Keratinocyte (primary cell): ENCODE measurements around the gene NME3. TPM values are rescaled to one million over a fixed set of nuclear protein-coding genes. Genes with fewer than 3 reads are reported as not detected.

Experiments
- DNase-seq: peaks from one replicate; pipeline ENCODE4 v3.0.0-alpha.2; 2011; ENCODE audit warnings: low read depth, missing footprints, low spot score
- FAIRE-seq: peaks from 2 replicates; lab custom pipeline; 2011; peaks lifted over from hg19 to GRCh38; lab: Jason Lieb, UNC
- H2AFZ ChIP-seq: 2 replicates; pipeline ENCODE4 v1.6.0; 2012; ENCODE audit warnings: low read length, control low read depth, inconsistent platforms; ENCODE audit not compliant: control insufficient read depth
- H3K27ac ChIP-seq: 2 replicates; pipeline ENCODE4 v1.5.1; 2011; ENCODE audit warnings: low read length; ENCODE audit not compliant: control insufficient read depth, insufficient read depth
- H3K27me3 ChIP-seq: 3 replicates; pipeline ENCODE4 v1.6.0; 2011; ENCODE audit warnings: low read length; ENCODE audit not compliant: control insufficient read depth, insufficient read depth; ENCODE audit errors: extremely low read depth
- H3K36me3 ChIP-seq, 2 experiments: 2 replicates in 1 of 2; 3 replicates in 1 of 2; pipeline ENCODE4 v1.5.1; 2011; ENCODE audit warnings: low read length in 2 of 2, mild to moderate bottlenecking in 1 of 2; ENCODE audit not compliant: control insufficient read depth in 2 of 2, insufficient read depth in 2 of 2; ENCODE audit errors: extremely low read depth in 1 of 2
- H3K4me1 ChIP-seq: 3 replicates; pipeline ENCODE4 v1.5.1; 2011; ENCODE audit warnings: low read length; ENCODE audit not compliant: control insufficient read depth, insufficient read depth; ENCODE audit errors: extremely low read depth
- H3K4me2 ChIP-seq: 3 replicates; pipeline ENCODE4 v1.6.0; 2011; ENCODE audit warnings: low read depth, low read length; ENCODE audit not compliant: control insufficient read depth, insufficient read depth; ENCODE audit errors: extremely low read depth
- H3K4me3 ChIP-seq, 3 experiments: fragments of 200-600 bp in 1 of 3; sonication (generic) in 1 of 3; 2 replicates in 2 of 3; 3 replicates in 1 of 3; pipeline ENCODE4 v1.5.1; 2011 to 2016; ENCODE audit warnings: low read length in 3 of 3, mild to moderate bottlenecking in 3 of 3, control low read depth in 2 of 3, inconsistent platforms in 1 of 3, low read depth in 1 of 3, mixed read lengths in 1 of 3, mixed run types in 1 of 3, moderate library complexity in 1 of 3; ENCODE audit not compliant: control insufficient read depth in 2 of 3, insufficient read depth in 2 of 3; ENCODE audit errors: extremely low read depth in 1 of 3
- H3K79me2 ChIP-seq: 2 replicates; pipeline ENCODE4 v1.6.0; 2012; ENCODE audit warnings: low read length; ENCODE audit not compliant: control insufficient read depth, insufficient read depth
- H3K9ac ChIP-seq: 3 replicates; pipeline ENCODE4 v1.6.0; 2011; ENCODE audit warnings: low read length; ENCODE audit not compliant: control insufficient read depth, insufficient read depth; ENCODE audit errors: extremely low read depth
- H3K9me1 ChIP-seq: 3 replicates; pipeline ENCODE4 v1.6.0; 2011; ENCODE audit warnings: low read length; ENCODE audit not compliant: control insufficient read depth, insufficient read depth; ENCODE audit errors: extremely low read depth
- H3K9me3 ChIP-seq: 2 replicates; pipeline ENCODE4 v1.5.1; 2012; ENCODE audit warnings: low read depth, low read length; ENCODE audit not compliant: control insufficient read depth
- H4K20me1 ChIP-seq: 3 replicates; pipeline ENCODE4 v1.6.0; 2011; ENCODE audit warnings: low read length; ENCODE audit not compliant: control insufficient read depth, insufficient read depth; ENCODE audit errors: extremely low read depth
- EZH2 ChIP-seq: IDR thresholded peaks from one replicate; pipeline ENCODE4 v1.6.1; 2012; ENCODE audit warnings: inconsistent platforms, mild to moderate bottlenecking, low read length, moderate library complexity
- dilution Hi-C: fragments of 300-500 bp; cut with MboI; formaldehyde crosslinking; loops from one replicate; pipeline ENCODE4 v1.7.0; 2020; ENCODE audit warnings: low sequenced_read_pairs; ENCODE audit not compliant: extremely low pct_ligation_motif_present
- polyA plus RNA-seq, 5 experiments: library from polyadenylated mRNA; depleted of rRNA in 3 of 5; stranded (reverse) in 3 of 5; stranded (forward) in 1 of 5; unstranded in 1 of 5; fragments of >200 nt; gene quantifications; 1 replicate in 1 of 5; 2 replicates in 3 of 5; 3 replicates in 1 of 5; pipeline versions ENCODE4 v1.2.1 to v1.2.3, GENCODE V29; 2011 to 2012; ENCODE audit warnings: missing spikeins in 2 of 5, low read depth in 1 of 5, low replicate concordance in 1 of 5
- TF ChIP-seq, protein P1 (sequence below), 3 experiments: IDR thresholded peaks in 1 of 3; conservative IDR thresholded peaks in 1 of 3; optimal IDR thresholded peaks in 1 of 3; 2 replicates in 2 of 3; 3 replicates in 1 of 3; pipeline versions ENCODE3 to v1.5.1; 2011; ENCODE audit warnings: low read length in 3 of 3, mild to moderate bottlenecking in 3 of 3, moderate library complexity in 2 of 3, control low read depth in 1 of 3, inconsistent platforms in 1 of 3; ENCODE audit not compliant: insufficient read depth in 2 of 3; ENCODE audit errors: extremely low read depth in 1 of 3

The NME3 gene
- polyA plus RNA-seq, 1 donor (not counting 4 experiments of a cell fraction or from before 2014, with no cell fraction given), result 10.1 TPM

DNA sequence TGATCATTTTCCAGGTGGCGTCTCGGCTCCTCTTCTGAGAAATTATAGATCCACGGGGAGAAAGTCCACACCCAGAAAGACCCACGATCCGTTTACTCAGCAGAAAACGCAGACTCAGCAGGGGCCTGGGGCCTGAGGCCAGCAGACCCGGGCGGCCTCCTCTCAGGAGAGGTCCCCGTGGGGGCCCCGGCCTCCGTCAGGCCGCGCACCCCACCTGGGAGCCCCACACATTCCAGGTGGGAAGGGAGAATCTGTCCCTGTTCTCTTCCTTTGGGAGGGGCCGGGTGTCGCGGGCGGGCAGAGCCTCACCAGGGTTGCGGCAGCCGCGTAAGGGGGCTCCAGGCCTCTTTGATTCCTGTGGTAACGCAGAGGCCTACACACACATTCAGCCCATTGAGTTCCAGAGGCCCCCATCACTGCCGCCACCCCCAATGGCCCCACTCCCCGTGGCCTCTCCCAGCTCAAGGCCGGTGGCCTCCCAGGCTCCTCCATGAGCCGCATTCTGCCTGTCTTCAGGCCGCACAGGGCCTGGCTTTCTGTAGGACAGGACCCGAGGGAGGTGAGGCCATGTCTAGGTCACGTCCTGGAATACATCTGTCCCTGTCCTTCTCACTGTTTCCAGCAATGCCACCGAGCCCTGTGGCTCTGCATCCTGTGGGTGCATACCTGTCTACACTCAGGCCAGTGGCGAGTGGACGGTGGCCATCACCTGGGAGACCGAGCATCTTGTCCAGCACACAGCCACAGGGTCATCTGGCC lies 23.7 kb upstream of the NME3 start:
- no peak overlapping the region for H3K4me2 ChIP-seq
- no peaks in the 10 kb centered on the region for H3K27me3 ChIP-seq
- peaks cover 2% of the 10 kb centered on the region for H3K9me3 ChIP-seq
- no peak overlapping the region for H3K9ac ChIP-seq
- H3K9me1 ChIP-seq, result no peaks in the 10 kb centered on the region
- H3K4me1 ChIP-seq, result no peaks in the 10 kb centered on the region
- no peak overlapping the region for H3K27ac ChIP-seq
- no peak overlapping the region for H3K4me3 ChIP-seq
- TF ChIP-seq, protein P1, sequence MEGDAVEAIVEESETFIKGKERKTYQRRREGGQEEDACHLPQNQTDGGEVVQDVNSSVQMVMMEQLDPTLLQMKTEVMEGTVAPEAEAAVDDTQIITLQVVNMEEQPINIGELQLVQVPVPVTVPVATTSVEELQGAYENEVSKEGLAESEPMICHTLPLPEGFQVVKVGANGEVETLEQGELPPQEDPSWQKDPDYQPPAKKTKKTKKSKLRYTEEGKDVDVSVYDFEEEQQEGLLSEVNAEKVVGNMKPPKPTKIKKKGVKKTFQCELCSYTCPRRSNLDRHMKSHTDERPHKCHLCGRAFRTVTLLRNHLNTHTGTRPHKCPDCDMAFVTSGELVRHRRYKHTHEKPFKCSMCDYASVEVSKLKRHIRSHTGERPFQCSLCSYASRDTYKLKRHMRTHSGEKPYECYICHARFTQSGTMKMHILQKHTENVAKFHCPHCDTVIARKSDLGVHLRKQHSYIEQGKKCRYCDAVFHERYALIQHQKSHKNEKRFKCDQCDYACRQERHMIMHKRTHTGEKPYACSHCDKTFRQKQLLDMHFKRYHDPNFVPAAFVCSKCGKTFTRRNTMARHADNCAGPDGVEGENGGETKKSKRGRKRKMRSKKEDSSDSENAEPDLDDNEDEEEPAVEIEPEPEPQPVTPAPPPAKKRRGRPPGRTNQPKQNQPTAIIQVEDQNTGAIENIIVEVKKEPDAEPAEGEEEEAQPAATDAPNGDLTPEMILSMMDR (optimal IDR thresholded peaks at IDR 0.05 in 1 of 3, IDR thresholded peaks at IDR 0.05 in 1 of 3, conservative IDR thresholded peaks at IDR 0.05 in 1 of 3; ENCODE audit: extremely low read depth in 1 of 3, insufficient read depth in 2 of 3, low read length in 3 of 3), result no peak
- TF ChIP-seq EZH2, result no peak
- H4K20me1 ChIP-seq, result no peaks in the 10 kb centered on the region
- no peak overlapping the region for H2AFZ ChIP-seq
- no peaks in the 10 kb centered on the region for H3K36me3 ChIP-seq
- DNase-seq, result no peak
- H3K79me2 ChIP-seq, result no peaks in the 10 kb centered on the region
- FAIRE-seq, result no peak
- dilution Hi-C loops, result no loop called here

DNA sequence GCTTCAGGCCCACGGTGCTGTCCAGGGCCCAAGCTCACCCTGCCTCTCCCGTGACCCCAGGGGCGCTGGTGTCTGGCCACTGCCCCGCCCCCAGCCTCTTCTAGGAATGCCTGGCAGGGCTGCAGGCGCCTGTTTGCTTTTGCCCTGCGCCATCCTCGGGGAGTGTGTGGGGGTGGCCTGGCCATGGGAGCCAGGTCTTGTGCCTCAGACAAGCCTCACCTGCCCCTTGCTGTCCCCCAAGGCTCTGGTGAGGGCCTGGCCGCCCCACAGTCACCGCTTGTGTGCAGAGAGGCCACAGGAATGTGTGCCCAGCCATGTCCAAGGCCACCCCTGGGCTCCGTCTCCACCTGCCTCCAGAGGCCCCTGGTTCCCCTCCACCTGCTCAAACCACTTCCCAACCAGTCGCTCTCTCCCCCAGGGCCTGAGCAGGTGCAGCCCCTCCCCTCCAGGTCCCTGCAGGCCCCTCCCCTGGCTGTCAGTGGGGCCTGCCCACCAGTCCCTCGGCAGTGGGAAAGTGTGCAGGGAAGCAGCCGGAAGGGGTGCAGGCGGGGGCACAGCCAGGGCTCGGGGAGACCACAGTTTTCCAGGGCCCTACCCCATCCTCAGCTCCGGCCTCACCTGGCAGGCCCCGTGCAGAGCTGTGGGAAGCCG lies 23.0 kb upstream of the NME3 start:
- no peak for FAIRE-seq
- no peaks in the 10 kb centered on the region for H3K9me1 ChIP-seq
- no peak overlapping the region for H3K9ac ChIP-seq
- H4K20me1 ChIP-seq, result no peaks in the 10 kb centered on the region
- TF ChIP-seq, protein P1 (optimal IDR thresholded peaks at IDR 0.05 in 1 of 3, IDR thresholded peaks at IDR 0.05 in 1 of 3, conservative IDR thresholded peaks at IDR 0.05 in 1 of 3; ENCODE audit: extremely low read depth in 1 of 3, insufficient read depth in 2 of 3, low read length in 3 of 3), result no peak
- TF ChIP-seq EZH2, result no peak
- no peak overlapping the region for H3K4me2 ChIP-seq
- no peak overlapping the region for H3K4me3 ChIP-seq
- H3K9me3 ChIP-seq, result peaks cover 2% of the 10 kb centered on the region
- H3K27me3 ChIP-seq, result no peaks in the 10 kb centered on the region
- dilution Hi-C loops, result no loop called here
- no peak overlapping the region for H2AFZ ChIP-seq
- H3K79me2 ChIP-seq, result no peaks in the 10 kb centered on the region
- H3K36me3 ChIP-seq, result no peaks in the 10 kb centered on the region
- H3K4me1 ChIP-seq, result peaks cover under 1% of the 10 kb centered on the region
- no peak for DNase-seq
- H3K27ac ChIP-seq, result no peak overlapping the region
